Femur (tissue), 1 donor: Measurements from ENCODE around the gene ZBTB4.

Source experiments
- DNase-seq: peaks from one replicate; pipeline ENCODE4 v3.0.0-alpha.2; 2017

ZBTB4 gene, protein sequence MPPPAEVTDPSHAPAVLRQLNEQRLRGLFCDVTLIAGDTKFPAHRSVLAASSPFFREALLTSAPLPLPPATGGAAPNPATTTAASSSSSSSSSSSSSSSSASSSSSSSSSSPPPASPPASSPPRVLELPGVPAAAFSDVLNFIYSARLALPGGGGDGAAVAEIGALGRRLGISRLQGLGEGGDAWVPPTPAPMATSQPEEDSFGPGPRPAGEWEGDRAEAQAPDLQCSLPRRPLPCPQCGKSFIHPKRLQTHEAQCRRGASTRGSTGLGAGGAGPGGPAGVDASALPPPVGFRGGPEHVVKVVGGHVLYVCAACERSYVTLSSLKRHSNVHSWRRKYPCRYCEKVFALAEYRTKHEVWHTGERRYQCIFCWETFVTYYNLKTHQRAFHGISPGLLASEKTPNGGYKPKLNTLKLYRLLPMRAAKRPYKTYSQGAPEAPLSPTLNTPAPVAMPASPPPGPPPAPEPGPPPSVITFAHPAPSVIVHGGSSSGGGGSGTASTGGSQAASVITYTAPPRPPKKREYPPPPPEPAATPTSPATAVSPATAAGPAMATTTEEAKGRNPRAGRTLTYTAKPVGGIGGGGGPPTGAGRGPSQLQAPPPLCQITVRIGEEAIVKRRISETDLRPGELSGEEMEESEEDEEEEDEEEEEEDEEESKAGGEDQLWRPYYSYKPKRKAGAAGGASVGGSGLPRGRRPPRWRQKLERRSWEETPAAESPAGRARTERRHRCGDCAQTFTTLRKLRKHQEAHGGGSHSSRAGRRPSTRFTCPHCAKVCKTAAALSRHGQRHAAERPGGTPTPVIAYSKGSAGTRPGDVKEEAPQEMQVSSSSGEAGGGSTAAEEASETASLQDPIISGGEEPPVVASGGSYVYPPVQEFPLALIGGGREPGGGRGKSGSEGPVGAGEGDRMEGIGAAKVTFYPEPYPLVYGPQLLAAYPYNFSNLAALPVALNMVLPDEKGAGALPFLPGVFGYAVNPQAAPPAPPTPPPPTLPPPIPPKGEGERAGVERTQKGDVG

DNA sequence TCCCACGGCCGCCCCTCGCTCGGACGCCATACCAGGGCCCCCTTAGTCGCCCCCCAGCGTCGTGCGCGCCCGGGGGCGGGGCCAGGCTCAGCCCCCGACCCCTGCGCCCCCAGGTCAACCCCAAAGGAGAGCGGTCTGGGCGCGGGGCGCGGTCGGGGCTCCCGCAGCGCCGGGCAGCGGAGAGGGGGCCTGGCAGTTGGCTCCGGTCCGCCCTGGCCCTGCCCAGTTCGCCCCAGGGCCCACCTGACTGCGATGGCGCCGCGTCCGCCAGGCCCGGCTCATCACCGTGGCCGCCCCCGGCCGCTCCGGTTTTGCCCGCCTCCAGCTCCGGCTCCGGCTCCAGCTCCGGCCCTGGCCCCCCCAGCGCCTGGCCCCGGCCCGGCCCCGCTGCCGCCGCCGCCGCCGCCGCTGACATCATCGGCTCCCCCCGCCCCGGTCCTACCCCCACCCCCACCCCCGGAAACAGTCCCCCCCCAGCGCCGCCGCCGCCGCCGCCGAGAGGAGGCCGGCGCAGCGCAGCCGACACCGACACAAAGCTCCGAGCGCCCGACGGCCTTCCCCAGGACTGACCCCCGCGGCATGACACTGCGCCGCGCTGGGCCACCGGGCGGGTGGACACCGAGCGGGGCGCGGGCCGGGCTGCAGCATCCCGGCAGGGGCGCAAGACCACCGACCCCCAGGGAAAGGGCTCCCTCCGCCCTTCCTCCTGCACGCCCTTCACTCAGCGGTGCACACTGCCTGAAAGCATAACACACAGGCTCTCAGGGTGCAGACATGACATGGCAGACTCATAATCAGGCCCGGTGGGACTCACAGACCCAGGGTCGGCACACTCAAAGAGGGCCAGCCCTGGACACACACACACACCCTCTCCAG lies at the start of gene ZBTB4:
Gene ZBTB4 (minus strand): TSS at position 419 of the 876 bp plus-strand sequence. CDS start 12,830 bp downstream, outside the sequence.
- peak; percentile 73 for DNase-seq

DNA sequence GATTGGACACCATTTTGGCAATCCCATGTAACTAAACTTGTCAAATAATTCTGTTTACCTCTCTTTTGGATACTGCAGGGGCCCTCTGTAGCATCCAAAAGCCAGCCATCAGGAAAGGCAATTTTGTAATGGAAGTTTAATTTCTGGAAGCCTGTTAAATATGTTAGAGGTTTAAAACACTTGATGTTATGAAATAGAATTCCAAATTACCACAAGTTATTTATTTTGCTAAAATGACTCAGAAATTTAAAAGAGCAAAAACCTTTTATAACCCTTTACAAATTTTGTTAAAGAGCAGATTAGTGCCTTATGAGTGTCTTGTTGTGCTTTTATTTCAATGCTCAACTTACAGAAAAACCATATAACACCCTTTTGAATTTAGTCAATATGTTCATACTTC lies 49.4 kb upstream of the ZBTB4 start:
- no peak for DNase-seq

DNA sequence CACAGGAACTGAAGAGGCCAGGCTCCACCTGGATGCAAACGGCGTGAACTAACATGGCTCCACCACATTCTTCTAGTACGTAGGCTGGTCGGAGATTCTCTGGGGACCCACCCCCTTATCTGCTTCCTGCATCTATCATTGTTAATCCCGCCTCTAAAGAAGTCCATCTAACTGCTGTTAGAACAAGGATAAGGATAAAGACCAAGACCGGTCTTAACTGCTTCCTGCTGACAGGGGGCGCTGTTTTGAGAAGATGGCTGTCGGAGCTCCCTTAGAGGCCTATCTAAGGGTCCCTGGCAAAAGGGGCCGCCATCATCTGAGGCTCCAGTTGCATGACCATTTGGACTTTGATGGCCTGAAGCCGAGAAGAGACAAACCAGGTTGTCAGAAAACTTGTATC lies 43.6 kb upstream of the ZBTB4 start:
- no peak for DNase-seq

DNA sequence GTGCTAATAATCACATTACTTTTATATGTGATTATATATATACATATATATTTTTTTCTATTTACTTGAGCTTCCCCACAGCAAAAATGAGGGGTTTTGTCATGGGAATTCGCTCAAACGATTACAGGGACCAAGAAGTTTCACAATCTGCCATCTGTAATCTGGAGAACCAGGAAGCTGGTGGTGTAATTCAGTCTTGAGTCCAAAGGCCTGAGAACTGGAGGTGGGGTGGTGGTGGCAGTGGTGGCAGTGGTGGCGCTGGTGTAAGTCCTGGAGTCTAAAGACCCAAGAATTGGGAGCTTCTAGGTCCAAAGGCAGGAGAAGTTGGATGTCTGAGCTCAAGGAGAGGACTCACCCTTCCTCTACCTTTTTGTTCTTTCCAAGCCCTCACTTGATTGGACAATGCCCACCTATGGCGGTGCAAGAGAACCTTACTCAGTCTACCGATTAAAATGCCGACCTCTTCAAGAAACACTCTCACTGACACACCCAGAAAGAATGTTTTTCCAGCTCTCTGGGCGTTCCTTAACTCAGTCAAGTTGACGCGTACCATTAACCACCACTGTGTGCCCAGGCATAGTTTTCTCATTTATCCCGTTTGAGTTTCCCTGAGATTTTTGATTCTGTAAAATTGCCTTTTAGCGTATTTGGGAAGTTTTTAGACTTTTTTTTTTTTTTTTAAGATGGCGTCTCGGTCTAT lies 36.6 kb upstream of the ZBTB4 start:
- DNase-seq, result no peak

DNA sequence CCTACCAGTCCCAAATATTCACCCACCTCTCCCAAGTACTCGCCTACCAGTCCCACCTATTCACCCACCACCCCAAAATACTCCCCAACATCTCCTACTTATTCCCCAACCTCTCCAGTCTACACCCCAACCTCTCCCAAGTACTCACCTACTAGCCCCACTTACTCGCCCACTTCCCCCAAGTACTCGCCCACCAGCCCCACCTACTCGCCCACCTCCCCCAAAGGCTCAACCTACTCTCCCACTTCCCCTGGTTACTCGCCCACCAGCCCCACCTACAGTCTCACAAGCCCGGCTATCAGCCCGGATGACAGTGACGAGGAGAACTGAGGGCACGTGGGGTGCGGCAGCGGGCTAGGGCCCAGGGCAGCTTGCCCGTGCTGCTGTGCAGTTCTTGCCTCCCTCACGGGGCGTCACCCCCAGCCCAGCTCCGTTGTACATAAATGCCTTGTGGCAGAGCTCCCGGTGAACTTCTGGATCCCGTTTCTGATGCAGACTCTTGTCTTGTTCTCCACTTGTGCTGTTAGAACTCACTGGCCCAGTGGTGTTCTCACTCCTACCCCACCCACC lies 34.5 kb upstream of the ZBTB4 start:
- DNase-seq, result no peak

DNA sequence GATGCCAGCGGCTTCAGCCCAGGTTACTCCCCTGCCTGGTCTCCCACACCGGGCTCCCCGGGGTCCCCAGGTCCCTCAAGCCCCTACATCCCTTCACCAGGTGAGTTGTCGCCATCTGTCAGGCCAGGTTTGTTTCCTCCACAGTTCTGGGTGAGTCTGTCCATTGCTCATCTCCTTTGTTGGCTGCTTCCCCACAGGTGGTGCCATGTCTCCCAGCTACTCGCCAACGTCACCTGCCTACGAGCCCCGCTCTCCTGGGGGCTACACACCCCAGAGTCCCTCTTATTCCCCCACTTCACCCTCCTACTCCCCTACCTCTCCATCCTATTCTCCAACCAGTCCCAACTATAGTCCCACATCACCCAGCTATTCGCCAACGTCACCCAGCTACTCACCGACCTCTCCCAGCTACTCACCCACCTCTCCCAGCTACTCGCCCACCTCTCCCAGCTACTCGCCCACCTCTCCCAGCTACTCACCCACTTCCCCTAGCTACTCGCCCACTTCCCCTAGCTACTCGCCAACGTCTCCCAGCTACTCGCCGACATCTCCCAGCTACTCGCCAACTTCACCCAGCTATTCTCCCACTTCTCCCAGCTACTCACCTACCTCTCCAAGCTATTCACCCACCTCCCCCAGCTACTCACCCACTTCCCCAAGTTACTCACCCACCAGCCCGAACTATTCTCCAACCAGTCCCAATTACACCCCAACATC lies 33.6 kb upstream of the ZBTB4 start:
- no peak for DNase-seq

DNA sequence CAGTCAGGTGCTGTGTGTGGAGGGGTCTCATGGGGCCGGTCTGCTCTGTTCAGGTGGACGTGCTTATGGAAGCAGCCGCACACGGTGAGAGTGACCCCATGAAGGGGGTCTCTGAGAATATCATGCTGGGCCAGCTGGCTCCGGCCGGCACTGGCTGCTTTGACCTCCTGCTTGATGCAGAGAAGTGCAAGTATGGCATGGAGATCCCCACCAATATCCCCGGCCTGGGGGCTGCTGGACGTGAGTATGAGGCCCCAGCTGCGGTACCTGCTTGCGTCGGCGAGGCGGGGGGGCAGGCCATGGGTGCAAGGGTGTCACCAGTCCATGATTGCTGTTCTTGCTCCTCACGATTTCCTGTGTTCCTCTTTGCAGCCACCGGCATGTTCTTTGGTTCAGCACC lies 32.7 kb upstream of the ZBTB4 start:
- DNase-seq, result no peak

DNA sequence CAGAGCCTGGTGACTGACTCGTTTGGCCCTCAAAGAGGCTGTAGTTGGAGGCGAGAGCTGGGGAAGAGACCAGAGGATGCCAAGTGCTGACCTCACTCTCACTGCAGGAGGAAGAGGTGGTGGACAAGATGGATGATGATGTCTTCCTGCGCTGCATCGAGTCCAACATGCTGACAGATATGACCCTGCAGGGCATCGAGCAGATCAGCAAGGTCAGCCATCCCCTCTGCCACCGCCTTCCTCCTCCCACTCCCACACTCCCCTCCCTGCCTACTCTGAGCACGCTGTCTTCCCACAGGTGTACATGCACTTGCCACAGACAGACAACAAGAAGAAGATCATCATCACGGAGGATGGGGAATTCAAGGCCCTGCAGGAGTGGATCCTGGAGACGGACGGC lies 31.7 kb upstream of the ZBTB4 start:
- DNase-seq, result no peak

DNA sequence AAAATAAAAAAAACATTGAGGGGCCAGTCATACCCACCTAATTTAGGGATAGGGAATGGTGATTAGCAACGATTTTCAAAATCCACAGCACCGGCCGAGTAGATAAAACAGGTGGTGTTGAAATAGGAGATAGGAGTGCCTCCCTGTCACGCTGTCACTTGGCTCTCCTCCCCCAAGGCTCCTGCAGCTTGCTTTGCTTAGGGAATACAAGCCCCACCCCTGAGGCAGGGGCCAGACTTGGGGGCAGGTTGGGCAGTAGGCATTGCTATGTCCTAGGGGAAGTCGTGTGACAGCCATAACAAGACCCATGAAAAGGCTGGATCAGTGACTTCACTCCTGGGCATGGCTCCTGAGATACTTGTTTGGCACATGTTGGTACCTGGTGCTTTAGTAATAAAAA lies 30.5 kb upstream of the ZBTB4 start:
- DNase-seq, result no peak

DNA sequence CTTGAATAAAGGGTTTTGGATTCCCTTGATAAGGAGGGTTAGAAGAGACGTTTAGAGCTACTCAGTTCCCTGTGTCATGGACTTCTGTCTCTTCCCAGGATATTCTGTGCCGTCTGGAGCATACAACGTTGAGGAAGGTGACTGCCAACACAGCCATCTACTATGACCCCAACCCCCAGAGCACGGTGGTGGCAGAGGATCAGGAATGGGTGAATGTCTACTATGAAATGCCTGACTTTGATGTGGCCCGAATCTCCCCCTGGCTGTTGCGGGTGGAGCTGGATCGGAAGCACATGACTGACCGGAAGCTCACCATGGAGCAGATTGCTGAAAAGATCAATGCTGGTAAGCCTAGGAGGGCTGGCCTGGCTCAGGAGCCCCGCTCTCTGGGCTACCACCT lies 29.4 kb upstream of the ZBTB4 start:
- no peak for DNase-seq

DNA sequence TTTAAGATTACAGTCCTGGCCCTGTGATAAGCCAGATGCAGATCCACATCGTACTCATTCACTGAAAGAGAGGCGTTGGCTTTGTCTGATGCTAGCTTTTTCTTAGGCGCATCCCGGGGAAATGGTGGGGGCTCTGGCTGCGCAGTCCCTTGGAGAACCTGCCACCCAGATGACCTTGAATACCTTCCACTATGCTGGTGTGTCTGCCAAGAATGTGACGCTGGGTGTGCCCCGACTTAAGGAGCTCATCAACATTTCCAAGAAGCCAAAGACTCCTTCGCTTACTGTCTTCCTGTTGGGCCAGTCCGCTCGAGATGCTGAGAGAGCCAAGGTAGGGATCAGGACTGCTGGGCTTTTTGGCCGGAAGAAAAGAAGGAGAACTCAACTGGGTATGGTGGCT lies 28.7 kb upstream of the ZBTB4 start:
- DNase-seq, result no peak

DNA sequence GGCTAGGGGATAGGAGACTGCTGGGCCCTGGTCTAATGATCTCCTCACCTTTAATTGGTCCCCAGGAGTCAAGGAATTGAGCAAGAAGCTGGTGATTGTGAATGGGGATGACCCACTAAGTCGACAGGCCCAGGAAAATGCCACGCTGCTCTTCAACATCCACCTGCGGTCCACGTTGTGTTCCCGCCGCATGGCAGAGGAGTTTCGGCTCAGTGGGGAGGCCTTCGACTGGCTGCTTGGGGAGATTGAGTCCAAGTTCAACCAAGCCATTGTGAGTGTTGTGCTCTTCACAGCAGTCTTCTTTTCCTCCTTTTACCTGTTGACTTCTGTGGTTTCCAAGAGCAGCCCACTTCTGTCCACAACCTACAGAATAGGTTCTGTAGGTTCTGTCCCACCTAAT lies 24.1 kb upstream of the ZBTB4 start:
- no peak for DNase-seq

DNA sequence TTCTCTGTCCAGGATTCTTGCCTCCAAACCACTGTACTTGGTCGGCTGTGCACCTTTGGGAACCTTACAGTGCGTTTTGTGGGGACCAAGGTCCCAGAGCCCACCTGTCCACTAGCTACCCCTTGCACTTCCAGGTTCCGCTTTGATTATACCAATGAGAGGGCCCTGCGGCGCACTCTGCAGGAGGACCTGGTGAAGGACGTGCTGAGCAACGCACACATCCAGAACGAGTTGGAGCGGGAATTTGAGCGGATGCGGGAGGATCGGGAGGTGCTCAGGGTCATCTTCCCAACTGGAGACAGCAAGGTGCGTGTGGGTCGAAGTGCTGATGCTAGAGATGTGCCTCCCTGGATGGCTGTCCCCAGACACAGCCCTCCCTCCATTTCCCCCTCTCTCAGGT lies 23.6 kb upstream of the ZBTB4 start:
- DNase-seq, result no peak

DNA sequence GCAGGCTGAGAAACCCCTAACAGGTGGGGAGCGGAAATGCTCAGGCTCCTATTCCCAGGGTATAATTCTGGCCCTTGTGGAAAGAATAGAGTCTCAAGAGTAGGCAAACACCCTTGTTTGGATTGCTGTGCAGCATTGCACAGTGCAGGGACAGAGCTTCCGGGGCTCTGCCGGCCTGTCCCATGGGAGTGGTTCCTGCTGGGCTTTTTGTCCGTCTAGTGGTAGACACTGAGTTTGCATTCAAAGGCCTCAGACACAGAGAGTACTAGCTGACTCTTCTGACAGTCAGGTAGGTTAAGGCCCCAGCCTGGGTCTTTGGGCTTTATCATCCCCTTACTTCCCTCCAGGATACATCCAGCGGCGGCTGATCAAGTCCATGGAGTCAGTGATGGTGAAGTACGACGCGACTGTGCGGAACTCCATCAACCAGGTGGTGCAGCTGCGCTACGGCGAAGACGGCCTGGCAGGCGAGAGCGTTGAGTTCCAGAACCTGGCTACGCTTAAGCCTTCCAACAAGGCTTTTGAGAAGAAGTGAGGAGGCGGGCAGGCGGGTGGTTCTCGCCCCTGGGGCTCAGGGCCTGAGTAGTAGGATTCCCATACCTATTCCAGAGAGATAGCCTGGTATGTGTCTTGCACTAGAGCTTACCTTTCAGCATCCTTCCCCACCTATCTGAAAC lies 22.9 kb upstream of the ZBTB4 start:
- no peak for DNase-seq

DNA sequence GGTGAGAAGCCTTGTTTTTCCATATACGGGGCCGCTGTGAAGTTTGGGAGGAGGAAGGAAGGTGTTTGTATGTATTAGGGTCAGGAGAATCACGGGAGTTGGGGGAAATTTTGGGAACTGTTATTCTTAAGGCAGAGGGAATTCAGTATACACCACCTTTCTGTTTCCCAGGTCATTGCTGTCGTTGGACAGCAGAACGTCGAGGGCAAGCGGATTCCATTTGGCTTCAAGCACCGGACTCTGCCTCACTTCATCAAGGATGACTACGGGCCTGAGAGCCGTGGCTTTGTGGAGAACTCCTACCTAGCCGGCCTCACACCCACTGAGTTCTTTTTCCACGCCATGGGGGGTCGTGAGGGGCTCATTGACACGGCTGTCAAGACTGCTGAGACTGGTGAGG lies 22.3 kb upstream of the ZBTB4 start:
- DNase-seq, result no peak

DNA sequence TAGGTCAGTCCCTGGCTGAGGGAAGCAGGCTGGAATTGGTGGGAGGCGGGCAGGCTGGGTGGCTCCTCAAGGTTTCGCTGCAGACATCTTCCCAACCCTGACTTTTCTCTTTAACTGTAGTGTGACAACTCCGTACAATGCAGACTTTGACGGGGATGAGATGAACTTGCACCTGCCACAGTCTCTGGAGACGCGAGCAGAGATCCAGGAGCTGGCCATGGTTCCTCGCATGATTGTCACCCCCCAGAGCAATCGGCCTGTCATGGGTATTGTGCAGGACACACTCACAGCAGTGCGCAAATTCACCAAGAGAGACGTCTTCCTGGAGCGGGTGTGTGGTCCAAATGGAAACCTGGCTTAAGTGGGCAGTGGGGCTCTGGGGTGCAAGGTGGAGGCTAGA lies 19.7 kb upstream of the ZBTB4 start:
- DNase-seq, result no peak

DNA sequence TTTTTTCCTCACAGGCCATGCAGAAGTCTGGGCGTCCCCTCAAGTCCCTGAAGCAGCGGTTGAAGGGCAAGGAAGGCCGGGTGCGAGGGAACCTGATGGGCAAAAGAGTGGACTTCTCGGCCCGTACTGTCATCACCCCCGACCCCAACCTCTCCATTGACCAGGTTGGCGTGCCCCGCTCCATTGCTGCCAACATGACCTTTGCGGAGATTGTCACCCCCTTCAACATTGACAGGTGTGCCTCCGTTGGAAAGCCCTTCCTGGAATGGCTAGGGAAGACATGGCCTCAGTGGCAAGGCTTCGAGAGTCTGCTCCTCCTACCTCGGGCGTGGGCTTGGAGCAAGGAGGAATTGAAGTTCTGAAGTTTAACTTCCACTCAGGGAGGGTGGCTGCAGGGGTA lies 18.2 kb upstream of the ZBTB4 start:
- no peak for DNase-seq

DNA sequence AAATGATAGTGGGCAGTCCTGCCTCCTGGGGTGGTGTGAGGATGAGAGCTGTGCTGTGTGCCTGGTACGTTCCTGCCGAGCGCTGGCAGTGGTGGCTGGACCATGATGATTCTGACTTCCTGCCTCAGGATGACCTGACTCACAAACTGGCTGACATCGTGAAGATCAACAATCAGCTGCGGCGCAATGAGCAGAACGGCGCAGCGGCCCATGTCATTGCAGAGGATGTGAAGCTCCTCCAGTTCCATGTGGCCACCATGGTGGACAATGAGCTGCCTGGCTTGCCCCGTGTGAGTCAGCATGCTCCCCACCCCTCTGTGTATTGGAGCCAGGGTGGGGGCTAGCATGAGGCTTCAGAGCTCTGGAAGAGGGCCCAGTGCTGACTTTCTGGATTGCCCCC lies 17.8 kb upstream of the ZBTB4 start:
- no peak for DNase-seq

DNA sequence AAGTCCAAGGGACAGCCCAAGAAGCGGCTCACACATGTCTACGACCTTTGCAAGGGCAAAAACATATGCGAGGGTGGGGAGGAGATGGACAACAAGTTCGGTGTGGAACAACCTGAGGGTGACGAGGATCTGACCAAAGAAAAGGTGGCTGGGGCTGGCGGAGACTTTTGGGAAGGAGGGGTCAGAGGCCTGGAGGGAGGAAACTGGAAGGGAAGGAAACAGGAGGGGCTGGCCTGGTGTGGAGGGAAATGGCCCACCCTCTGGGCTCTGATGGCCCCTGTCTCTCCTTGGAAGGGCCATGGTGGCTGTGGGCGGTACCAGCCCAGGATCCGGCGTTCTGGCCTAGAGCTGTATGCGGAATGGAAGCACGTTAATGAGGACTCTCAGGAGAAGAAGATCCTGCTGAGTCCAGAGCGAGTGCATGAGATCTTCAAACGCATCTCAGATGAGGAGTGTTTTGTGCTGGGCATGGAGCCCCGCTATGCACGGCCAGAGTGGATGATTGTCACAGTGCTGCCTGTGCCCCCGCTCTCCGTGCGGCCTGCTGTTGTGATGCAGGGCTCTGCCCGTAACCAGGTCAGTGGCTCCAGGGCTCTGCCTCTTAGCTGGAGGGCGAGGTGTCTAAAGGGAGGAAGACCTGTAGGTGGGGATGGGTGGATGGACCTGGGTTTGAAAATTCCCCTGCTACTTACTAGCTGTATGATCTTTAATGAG lies 17.2 kb upstream of the ZBTB4 start:
- DNase-seq, result no peak

DNA sequence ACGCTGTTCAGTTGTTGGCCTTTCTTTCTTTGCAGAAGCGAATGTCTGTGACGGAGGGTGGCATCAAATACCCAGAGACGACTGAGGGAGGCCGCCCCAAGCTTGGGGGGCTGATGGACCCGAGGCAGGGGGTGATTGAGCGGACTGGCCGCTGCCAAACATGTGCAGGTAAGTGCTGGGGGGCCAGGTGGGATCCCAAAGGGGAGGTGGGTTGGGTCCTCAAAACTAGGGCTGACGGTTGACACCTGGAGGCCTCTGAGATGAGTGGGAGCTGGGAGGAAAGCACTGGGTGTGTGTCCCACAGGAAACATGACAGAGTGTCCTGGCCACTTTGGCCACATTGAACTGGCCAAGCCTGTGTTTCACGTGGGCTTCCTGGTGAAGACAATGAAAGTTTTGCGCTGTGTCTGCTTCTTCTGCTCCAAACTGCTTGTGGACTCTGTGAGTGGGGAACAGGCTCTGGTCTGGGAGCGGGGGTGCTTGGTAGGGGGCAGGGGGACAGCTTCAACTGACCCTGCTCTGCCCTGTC lies 16.5 kb upstream of the ZBTB4 start:
- DNase-seq, result no peak
